Peyer's patch (tissue), 4 donors: ENCODE measurements around the gene COIL.
A peak's percentile ranks its signal among the peaks of the same experiment; 100 is the strongest.

ENCODE experiments used
- POLR2A ChIP-seq, 2 donors: fragments of 450-650 bp; IDR thresholded peaks; one replicate each; pipeline ENCODE4 v1.5.1; 2017; ENCODE audit warnings: antibody characterized with exemption in 2 of 2, mild to moderate bottlenecking in 2 of 2, moderate library complexity in 2 of 2
- TF ChIP-seq, protein P1 (sequence below), 6 experiments: fragments of 450-650 bp in 4 of 6; fragments of 200-600 bp in 2 of 6; sonication (generic) in 1 of 6; IDR thresholded peaks; one replicate each; pipeline ENCODE4 v1.5.1; 2017 to 2019; ENCODE audit warnings: antibody characterized with exemption in 6 of 6, mild to moderate bottlenecking in 3 of 6, moderate library complexity in 1 of 6

DNA sequence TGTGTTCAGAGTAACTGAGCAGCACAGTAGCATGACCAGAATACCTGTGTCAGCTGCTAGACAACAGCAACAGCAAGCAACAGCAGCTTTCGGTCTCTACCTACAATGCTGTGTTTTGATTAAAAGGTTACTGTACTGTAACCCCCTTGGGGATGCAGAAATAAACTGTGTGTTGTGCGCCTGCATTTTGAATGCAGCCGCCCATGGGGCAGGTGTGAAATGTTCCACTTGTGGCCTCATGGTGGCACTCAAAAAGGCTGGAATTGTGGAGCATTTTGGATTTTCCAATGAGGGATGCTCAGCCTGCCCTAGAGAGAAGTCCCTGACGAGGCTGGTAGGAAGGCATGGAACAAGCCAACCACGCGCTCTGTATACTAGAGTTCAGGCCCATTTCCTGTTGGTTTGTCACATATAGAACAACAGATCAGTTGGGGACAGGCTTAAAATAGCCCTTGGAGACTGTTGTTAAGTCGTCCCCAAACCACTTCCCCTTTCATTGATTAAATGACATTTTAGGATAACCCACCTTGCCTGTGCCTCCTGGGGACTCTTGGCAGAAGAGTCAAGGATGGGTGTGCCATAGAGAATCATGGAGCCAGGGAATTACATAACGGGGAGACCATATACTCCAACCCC is 44.2 kb upstream of the COIL start:
- TF ChIP-seq, protein P1, sequence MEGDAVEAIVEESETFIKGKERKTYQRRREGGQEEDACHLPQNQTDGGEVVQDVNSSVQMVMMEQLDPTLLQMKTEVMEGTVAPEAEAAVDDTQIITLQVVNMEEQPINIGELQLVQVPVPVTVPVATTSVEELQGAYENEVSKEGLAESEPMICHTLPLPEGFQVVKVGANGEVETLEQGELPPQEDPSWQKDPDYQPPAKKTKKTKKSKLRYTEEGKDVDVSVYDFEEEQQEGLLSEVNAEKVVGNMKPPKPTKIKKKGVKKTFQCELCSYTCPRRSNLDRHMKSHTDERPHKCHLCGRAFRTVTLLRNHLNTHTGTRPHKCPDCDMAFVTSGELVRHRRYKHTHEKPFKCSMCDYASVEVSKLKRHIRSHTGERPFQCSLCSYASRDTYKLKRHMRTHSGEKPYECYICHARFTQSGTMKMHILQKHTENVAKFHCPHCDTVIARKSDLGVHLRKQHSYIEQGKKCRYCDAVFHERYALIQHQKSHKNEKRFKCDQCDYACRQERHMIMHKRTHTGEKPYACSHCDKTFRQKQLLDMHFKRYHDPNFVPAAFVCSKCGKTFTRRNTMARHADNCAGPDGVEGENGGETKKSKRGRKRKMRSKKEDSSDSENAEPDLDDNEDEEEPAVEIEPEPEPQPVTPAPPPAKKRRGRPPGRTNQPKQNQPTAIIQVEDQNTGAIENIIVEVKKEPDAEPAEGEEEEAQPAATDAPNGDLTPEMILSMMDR (IDR thresholded peaks at IDR 0.05) = peak in 3 of 6 experiments; percentile 44 to 54 (median 50)
- no peak for TF ChIP-seq POLR2A (IDR thresholded peaks at IDR 0.05)
